GM23248 (cell line): ENCODE measurements around the gene TBC1D24. TPM values are rescaled to one million over a fixed set of nuclear protein-coding genes. Genes with fewer than 3 reads are reported as not detected.
"Not testable (repeated sequence)": the region's sequence is repeated elsewhere in the genome, so short reads cannot be mapped to it uniquely, and the experiment has no call there.

ENCODE experiments used
- DNase-seq: peaks from one replicate; pipeline ENCODE4 v3.0.0-alpha.2; 2015
- H2AFZ ChIP-seq: fragments of 200-600 bp; sonication (generic); 2 replicates; pipeline ENCODE4 v1.6.1; 2016; ENCODE audit warnings: antibody characterized with exemption
- H3F3A ChIP-seq: fragments of 200-600 bp; sonication (generic); 2 replicates; pipeline ENCODE4 v1.6.1; 2016; ENCODE audit warnings: mild to moderate bottlenecking, antibody characterized with exemption, mixed run types; ENCODE audit not compliant: insufficient read depth
- H3K27ac ChIP-seq: fragments of 200-600 bp; sonication (generic); 2 replicates; pipeline ENCODE4 v1.5.1; 2016; ENCODE audit warnings: mild to moderate bottlenecking
- H3K27me3 ChIP-seq: fragments of 200-600 bp; sonication (generic); replicated peaks from 2 replicates; pipeline ENCODE4 v1.6.1; 2016; ENCODE audit warnings: mild to moderate bottlenecking; ENCODE audit not compliant: insufficient read depth
- H3K36me3 ChIP-seq: fragments of 200-600 bp; sonication (generic); 2 replicates; pipeline ENCODE4 v1.6.1; 2016; ENCODE audit warnings: low read depth, mild to moderate bottlenecking
- H3K4me1 ChIP-seq: fragments of 200-600 bp; sonication (generic); 2 replicates; pipeline ENCODE4 v1.6.1; 2016; ENCODE audit warnings: mild to moderate bottlenecking; ENCODE audit not compliant: insufficient read depth
- H3K4me2 ChIP-seq: fragments of 200-600 bp; sonication (generic); one replicate; pipeline ENCODE4 v1.6.1; 2016; ENCODE audit warnings: mild to moderate bottlenecking; ENCODE audit not compliant: unreplicated experiment
- H3K4me3 ChIP-seq: fragments of 200-600 bp; sonication (generic); 2 replicates; pipeline ENCODE4 v1.5.1; 2016; ENCODE audit warnings: mild to moderate bottlenecking
- H3K79me2 ChIP-seq: fragments of 200-600 bp; sonication (generic); 2 replicates; pipeline ENCODE4 v1.6.1; 2016; ENCODE audit warnings: mild to moderate bottlenecking; ENCODE audit not compliant: insufficient read depth
- H3K9ac ChIP-seq: fragments of 200-600 bp; sonication (generic); 2 replicates; pipeline ENCODE4 v1.6.1; 2016; ENCODE audit warnings: mild to moderate bottlenecking
- H3K9me2 ChIP-seq: fragments of 200-600 bp; sonication (generic); 2 replicates; pipeline ENCODE4 v1.6.1; 2016; ENCODE audit warnings: mixed run types, mild to moderate bottlenecking, moderate library complexity; ENCODE audit not compliant: insufficient read depth
- H3K9me3 ChIP-seq: fragments of 200-600 bp; sonication (generic); one replicate; pipeline ENCODE4 v1.6.1; 2017; ENCODE audit warnings: low read depth
- H4K20me1 ChIP-seq: fragments of 200-600 bp; sonication (generic); 2 replicates; pipeline ENCODE4 v1.6.0; 2016; ENCODE audit not compliant: insufficient read depth
- EZH2 ChIP-seq: fragments of 200-600 bp; sonication (generic); IDR thresholded peaks from 2 replicates; pipeline ENCODE4 v1.6.1; 2018; ENCODE audit warnings: antibody characterized with exemption, mild to moderate bottlenecking; ENCODE audit not compliant: insufficient read depth, poor library complexity, severe bottlenecking
- EZH2phosphoT487 ChIP-seq: fragments of 200-600 bp; sonication (generic); IDR thresholded peaks from 2 replicates; pipeline ENCODE4 v1.6.1; 2018; ENCODE audit warnings: antibody characterized with exemption, moderate library complexity, mild to moderate bottlenecking, low read depth; ENCODE audit not compliant: insufficient read depth
- WGBS, 2 experiments: methylation state at CpG; one replicate each; pipeline ENCODE4 v1.1.6; 2015 to 2017; ENCODE audit warnings: low lambda C conversion rate in 2 of 2, low coverage in 1 of 2; ENCODE audit errors: missing lambda C conversion rate in 2 of 2; 5-methylcytosine and 5-hydroxymethylcytosine counted together
- in situ Hi-C: fragments of 300-500 bp; cut with MboI; formaldehyde crosslinking; loops from 2 replicates; pipeline ENCODE4 v1.15.0; 2020
- polyA plus RNA-seq: library from polyadenylated mRNA; unstranded; fragments of >200 nt; fragmentation: Nextera tagmentation; extraction: Ambion mirVana; gene quantifications from 2 replicates; pipeline ENCODE4 v1.2.1, GENCODE V29; 2016
- total RNA-seq: library from RNA; depleted of rRNA; stranded (reverse); fragments of >200 nt; shearing (Covaris generic); gene quantifications from 2 replicates; pipeline ENCODE4 v1.2.3, GENCODE V29; 2014

TBC1D24 gene
- total and polyA plus RNA-seq, 2 experiments from 2014 or later: 10.1 to 18.7 TPM

DNA sequence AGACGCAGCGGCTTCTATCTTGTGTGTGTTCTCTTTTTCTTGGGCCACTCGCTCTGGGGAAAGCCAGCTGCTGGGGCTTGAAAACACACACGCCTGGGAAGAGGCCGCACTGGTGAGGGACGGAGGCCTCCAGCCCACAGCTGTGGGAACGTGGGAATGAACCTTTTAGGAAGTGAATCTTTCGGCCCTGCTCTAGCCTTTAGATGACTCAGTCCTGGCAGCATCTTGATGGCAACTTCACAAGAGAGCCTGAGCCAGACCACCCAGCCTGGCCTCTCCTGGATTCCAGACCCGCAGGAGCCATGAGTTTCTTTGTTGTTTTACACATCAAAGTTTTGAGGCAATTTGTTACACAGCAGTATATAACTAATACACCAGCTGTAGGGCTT lies 60.7 kb downstream of the TBC1D24 start:
- Histone ChIP-seq H4K20me1 (no peaks in the 10 kb centered on the region; the same call in 1 of the 2 replicates), H3K4me3 (no peak overlapping the region), H3F3A (peaks cover 26% of the 10 kb centered on the region), H3K79me2 (peaks cover 23% of the 10 kb centered on the region), H3K9me3 (no peaks in the 10 kb centered on the region), H3K27me3 (no peaks in the 10 kb centered on the region), H3K36me3 (no peaks in the 10 kb centered on the region), H3K27ac (peak overlapping the region; percentile 82), H2AFZ (peak overlapping the region; percentile 21; the same call in 1 of the 2 replicates), H3K4me1 (peaks cover 28% of the 10 kb centered on the region), H3K9me2 (no peaks in the 10 kb centered on the region), H3K9ac (peak overlapping the region; percentile 66), H3K4me2 (peak overlapping the region; percentile 1)
- TF ChIP-seq EZH2phosphoT487: no peak
- TF ChIP-seq EZH2: no peak
- in situ Hi-C loops: no loop called here
- peak; percentile 90 for DNase-seq
- WGBS, 2 experiments: 7 to 14% methylated on average over 9 of the region's 9 CpGs

DNA sequence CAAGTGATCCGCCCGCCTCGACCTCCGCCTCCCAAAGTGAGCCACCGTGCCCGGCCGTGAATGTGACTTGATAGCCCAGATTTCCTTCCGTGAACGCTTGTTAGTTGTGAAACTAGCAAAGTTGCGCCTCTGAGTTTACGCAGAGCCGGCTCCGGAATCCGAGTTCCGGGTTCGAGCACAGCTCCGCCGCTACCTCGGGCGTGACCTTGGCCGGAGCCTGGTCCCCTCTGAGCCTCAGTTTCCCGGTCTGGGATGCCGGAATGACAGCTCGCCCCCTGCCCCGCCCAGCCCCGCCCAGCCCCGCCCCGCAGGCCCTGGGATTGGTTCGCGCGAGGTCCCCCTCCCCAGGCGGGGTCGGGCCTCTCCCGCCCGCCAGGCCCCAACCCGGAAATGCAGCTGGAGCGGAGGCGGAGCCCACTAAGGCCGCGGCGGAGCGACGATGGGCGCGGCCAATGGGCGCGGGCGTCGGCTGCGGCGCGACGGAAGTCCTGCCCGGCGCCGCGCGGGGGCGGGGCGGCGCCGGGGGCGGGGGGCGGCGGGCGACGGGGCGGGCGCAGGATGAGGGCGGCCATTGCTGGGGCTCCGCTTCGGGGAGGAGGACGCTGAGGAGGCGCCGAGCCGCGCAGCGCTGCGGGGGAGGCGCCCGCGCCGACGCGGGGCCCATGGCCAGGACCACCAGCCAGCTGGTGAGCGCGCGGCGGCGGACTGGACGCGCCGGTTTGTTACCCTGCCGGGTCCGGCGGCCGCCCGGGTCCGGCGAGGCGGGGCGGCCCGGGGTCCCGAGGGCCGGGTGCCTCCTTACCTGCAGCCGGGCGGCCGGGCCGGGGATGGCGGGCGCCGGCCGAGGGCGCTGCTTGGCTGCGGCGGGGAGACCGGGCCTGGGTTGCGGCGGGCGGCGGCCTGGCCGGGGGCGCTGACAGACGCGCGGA lies 62.8 kb downstream of the TBC1D24 start, which contains the start of gene PDPK1:
TSS of gene PDPK1 (plus strand) at position 571 of the 929 bp plus-strand sequence. CDS start at position 663, 92 bp downstream.
- Histone ChIP-seq H3F3A (peaks cover 26% of the 10 kb centered on the region), H3K9ac (peak within 1 kb of the TSS; percentile 82), H2AFZ (peak within 1 kb of the TSS; percentile 81), H3K9me3 (no peaks in the 10 kb centered on the region), H4K20me1 (no peaks in the 10 kb centered on the region; the same call in 1 of the 2 replicates), H3K36me3 (no peaks in the 10 kb centered on the region), H3K79me2 (peaks cover 43% of the 10 kb centered on the region), H3K9me2 (no peaks in the 10 kb centered on the region), H3K4me2 (peak within 1 kb of the TSS; percentile 84), H3K27ac (peak within 1 kb of the TSS; percentile 82), H3K4me3 (peak within 1 kb of the TSS; percentile 80), H3K4me1 (peaks cover 24% of the 10 kb centered on the region), H3K27me3 (no peaks in the 10 kb centered on the region)
- TF ChIP-seq EZH2phosphoT487: no peak
- no peak for TF ChIP-seq EZH2
- WGBS, 2 experiments: 0 to 2% methylated on average over 59 to 74 of the region's 126 CpGs
- in situ Hi-C loops: no loop called here
- peak; percentile 98 for DNase-seq

DNA sequence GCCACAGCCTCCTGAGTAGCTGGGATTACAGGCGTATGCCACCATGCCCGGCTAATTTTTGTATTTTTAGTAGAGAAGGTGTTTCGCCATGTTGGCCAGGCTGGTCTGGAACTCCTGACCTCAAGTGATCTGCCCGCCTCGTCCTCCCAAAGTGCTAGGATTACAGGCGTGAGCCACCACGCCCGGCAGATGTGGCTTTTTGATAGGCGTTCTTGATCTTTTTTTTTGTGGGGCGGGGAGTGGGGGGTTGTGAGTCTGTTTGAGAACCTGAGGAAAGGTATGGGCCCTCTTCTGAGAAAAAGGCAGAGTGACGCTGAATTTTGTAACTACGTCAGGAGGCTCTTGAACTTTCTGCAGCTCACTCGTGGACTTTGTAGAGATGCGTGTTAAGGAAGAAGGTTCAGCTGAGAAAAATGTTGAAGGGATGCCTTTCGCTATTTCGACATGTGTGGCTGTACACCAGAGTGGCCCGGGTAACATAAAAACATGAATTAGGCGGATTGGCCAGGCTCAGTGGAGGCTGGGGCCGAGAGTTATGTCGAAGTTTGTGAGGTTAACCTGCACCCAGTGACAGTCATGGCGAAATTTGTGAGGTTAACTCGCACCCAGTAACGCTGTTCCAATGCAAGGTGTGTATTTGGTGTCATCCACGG lies 64.4 kb downstream of the TBC1D24 start:
- not testable (repeated sequence) for H3K27ac ChIP-seq
- Histone ChIP-seq H3F3A (peaks cover 22% of the 10 kb centered on the region), H3K4me3 (peak overlapping the region; percentile 80)

DNA sequence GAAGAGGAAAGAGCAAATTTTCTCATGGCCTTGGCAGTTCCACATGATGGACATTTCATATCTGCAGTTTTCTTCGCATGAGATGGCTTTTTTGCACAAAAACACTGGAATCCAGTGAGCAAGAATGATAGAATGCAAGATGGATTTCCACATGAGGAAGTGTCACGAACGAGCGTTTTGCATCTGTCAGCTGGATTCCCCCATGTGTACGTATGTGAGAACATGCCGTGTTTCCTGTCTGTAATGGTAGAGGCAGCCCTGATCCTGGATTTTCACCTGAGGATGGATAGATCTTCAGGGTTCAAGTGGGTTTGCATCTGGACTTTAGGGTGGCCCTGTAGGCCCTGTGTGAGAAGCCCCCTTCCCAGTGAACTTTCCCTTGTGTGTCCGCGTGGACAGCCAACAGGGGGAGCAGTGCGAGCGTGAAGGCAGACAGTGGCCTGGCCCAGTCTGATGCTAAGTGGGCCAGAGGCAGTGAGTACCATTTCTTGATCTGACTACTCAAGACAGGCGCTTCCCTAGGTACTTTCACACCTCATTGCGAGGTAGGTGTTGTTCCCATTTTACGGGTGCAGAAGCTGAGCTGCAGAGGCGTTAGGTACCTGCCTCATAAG lies 65.0 kb downstream of the TBC1D24 start:
- Histone ChIP-seq H3K4me3 (0 out of 2 replicates have a peak overlapping the region, but pooled peaks have one; percentile 80), H3K79me2 (peaks cover 58% of the 10 kb centered on the region), H3F3A (peaks cover 16% of the 10 kb centered on the region), H3K9ac (0 out of 2 replicates have a peak overlapping the region, but pooled peaks have one; percentile 73), H3K4me1 (peaks cover 24% of the 10 kb centered on the region), H3K4me2 (peak overlapping the region; percentile 76)
- WGBS, 2 experiments: 57 to 59% methylated on average over 14 of the region's 14 CpGs
- H3K9me2 ChIP-seq, in situ Hi-C loops, H3K27me3 ChIP-seq, H3K9me3 ChIP-seq, H4K20me1 ChIP-seq, H2AFZ ChIP-seq, H3K27ac ChIP-seq, H3K36me3 ChIP-seq: not testable (repeated sequence)
- peak; percentile 54 for DNase-seq

More for the DNA sequence above, 64.4 kb downstream of the TBC1D24 start:
- peak overlapping the region; percentile 73 for H3K9ac ChIP-seq
- H2AFZ ChIP-seq, H3K27me3 ChIP-seq, DNase-seq, H3K9me2 ChIP-seq, H3K36me3 ChIP-seq, H3K9me3 ChIP-seq, in situ Hi-C loops, H4K20me1 ChIP-seq: not testable (repeated sequence)
- peaks cover 52% of the 10 kb centered on the region for H3K79me2 ChIP-seq
- WGBS, 2 experiments: 71 to 72% methylated on average over 24 of the region's 24 CpGs
- peak overlapping the region; percentile 76 for H3K4me2 ChIP-seq
- peaks cover 24% of the 10 kb centered on the region for H3K4me1 ChIP-seq

DNA sequence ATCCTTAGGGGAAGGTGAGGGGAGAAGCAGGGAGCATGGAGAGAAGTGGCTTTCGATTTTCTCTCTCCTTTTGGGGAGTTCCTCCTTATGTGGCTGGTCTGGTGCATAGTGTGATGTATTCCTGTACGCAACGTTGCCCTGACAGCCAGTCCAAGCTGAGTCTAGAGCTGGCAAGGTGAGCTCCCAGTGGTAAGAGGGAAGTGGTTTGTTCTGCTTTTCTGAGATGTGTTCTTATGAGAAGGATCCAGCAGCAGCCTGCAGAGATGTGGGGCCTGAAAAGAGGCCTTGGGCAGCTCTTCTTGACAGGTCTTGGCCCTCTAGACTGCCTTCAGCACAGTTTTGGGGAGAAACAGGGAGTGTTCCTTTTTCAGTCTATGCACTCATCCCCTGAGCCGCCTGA lies 66.0 kb downstream of the TBC1D24 start:
- in situ Hi-C loops, H3K27me3 ChIP-seq, H3K4me2 ChIP-seq, H3K4me3 ChIP-seq, H3K9me2 ChIP-seq, H3K27ac ChIP-seq, DNase-seq, H3K9ac ChIP-seq, H4K20me1 ChIP-seq, H3K36me3 ChIP-seq, H3K9me3 ChIP-seq, H2AFZ ChIP-seq: not testable (repeated sequence)
- Histone ChIP-seq H3F3A (peaks cover 11% of the 10 kb centered on the region), H3K4me1 (peaks cover 18% of the 10 kb centered on the region), H3K79me2 (peaks cover 68% of the 10 kb centered on the region)
- WGBS, 2 experiments: 85 to 86% methylated on average over 4 of the region's 4 CpGs

DNA sequence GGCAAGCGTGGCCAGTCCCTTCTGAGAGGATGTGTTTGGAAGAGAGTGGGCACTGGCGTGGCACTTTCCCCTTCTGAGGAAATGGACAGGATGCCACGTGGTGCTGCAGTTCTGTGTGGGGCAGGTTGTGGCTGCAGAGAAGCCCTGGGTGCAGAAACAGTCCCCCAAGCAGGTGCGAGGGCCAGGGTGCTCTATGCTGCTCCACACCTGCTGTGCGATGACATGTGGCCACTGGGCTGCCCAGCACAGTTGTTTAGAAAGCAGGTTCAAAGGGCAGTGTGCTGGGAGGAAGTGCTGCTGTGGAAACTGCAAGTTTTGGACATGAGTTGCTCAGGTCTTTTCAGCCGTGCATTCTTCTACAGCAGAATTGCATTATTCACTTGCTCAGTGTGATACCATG lies 66.5 kb downstream of the TBC1D24 start:
- H3K27ac ChIP-seq, H2AFZ ChIP-seq, H3K9ac ChIP-seq, H3K9me3 ChIP-seq, H3K9me2 ChIP-seq, H3F3A ChIP-seq, H3K27me3 ChIP-seq, H3K36me3 ChIP-seq, H3K4me2 ChIP-seq, DNase-seq, H3K4me3 ChIP-seq, H4K20me1 ChIP-seq, in situ Hi-C loops: not testable (repeated sequence)
- Histone ChIP-seq H3K4me1 (peaks cover 15% of the 10 kb centered on the region), H3K79me2 (peaks cover 73% of the 10 kb centered on the region)
- 73 to 74% methylated on average over 6 of the region's 6 CpGs for WGBS, 2 experiments
